HS-27A (cell line): ENCODE data around the gene SERINC1.
"Not testable (repeated sequence)": the region's sequence is repeated elsewhere in the genome, so short reads cannot be mapped to it uniquely, and the experiment has no call there.

Experiments
- DNase-seq: peaks from one replicate; pipeline ENCODE4 v3.0.0-alpha.2; 2012; ENCODE audit warnings: low read depth, missing footprints

Gene SERINC1

DNA sequence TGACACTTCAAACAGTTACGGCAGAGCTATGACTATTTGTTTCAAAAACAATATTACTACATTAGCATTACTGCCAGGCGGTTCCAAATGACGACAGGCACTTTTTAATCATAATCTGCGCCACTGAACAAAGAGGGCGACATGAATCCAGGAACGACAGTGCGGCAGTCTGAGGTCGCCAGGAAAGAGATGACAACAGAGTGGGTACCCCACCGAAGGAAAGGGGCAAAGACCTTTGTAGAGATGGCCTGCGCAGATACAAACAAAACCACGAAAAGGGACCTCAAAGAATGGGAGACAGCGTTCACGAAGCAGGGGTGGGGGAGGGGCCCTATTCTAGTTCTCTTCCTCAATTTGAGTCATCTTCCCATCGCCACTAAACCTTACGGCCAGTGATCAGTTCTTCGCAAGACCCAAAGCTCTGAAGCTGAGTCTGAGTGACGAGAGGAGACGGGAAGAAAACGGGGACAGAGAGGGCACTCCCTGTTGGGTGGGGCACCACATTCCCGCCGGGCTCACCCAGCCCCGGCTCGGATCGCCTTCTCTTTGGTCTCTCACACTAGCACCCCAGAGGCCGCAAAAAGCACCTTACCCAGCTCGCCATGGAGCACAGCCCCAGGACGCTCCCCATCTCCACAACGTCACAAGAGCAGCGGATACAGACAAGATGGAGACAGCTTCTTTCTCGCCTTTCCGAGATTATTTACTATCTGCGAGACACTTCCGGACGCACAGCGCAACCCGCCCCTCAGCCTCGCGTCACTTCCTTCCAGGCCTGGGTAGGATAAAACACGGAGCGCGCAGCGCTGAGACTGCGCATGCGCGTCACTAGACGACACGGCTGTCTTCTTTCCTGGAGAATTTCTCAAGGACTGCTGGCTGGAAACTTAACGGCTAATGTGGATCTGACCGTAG lies at the start of gene SERINC1:
Gene SERINC1, minus strand, starts transcription at position 701 of the 915 bp plus-strand sequence. Its CDS starts 70 bp downstream, at position 631.
- peak; percentile 91 for DNase-seq

DNA sequence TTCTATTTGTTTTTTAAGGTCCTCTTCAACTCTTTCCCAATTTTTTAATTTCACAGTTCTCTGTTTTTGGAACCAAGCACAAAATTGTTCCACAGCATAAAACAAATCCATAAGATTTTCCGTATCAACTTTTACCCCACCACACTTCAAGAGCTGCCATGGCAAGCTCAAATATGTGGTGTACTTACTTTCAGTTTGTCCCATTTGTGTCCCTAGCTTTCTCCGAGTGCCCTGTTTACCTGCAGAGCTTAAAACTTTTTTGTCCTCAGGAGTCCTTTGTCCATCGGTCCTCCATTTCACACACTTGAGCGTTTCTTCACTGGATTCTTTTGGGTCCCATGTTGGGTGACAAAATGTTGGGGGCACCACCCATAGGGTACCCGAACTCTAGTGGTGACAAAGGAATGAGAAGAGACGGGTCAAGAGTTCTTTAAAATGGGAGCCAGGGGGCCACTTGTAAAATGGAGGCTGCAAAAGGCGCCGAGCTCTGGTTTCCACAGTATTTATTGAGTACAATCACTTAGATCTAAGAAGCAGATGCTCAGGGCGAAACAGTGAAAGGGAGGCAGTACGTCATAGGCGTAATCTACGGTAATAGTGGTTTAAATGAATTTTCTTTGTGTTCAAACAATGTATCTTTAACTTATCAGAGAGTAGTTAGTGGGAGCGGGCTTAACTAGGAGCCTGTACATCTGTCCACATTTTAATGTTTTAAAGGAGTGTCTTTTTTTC lies 39.8 kb upstream of the SERINC1 start:
- no peak for DNase-seq

DNA sequence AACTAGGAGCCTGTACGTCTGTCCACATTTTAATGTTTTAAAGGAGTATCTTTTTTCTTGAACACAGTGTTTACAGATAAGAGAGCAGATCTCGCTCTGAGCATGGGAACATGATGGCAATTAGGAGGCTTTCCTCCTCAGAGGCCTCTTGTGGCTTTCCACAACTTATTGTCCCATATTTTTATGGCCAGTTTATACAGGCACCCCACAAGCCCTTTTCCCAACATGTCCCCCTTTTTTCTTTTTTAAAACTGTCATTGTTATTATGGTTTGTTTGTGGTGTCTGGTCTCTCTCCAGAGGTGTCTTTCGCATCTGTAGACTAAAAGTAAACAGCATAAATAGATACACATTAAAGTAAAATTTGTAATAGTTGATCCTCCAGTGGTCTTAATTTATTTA lies 33.6 kb upstream of the SERINC1 start:
- not testable (repeated sequence) for DNase-seq

DNA sequence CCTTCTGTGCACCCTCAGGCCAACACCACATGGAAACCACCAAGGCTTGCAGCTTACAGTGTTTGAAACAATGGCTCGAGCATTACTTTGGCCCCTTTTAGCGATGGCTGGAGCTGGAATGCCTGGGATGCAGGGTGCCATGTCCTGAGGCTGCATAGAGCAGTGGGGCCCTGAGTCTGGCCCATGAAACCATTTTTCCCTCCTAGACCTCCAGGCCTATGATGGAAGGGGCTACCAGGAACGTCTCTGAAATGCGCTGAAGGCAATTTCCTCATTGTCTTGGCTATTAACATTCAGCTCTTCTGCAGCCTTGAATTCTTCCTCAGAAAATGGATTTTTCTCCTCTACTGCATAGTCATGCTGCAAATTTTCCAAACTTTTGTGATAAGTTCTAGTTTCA lies 29.9 kb upstream of the SERINC1 start:
- DNase-seq: no peak

DNA sequence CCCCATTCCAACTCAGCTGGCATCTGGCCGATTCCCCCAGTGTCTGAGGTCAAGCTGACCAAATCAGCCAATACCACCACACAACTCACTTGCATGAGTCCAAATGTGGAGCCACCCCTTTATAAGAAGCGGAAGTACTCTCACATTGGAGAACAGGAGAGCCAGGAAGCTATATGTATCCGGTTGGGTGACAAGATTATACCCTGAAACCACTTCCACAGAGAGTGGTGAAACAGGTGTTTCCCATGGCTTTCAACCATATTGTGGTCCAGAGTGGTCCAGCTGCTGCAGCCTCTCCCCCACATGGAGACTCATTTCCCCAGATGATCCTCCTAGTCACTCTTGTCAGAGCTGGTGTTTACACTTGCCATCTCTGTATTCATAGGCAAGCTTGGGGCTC lies 24.0 kb upstream of the SERINC1 start:
- DNase-seq: no peak

DNA sequence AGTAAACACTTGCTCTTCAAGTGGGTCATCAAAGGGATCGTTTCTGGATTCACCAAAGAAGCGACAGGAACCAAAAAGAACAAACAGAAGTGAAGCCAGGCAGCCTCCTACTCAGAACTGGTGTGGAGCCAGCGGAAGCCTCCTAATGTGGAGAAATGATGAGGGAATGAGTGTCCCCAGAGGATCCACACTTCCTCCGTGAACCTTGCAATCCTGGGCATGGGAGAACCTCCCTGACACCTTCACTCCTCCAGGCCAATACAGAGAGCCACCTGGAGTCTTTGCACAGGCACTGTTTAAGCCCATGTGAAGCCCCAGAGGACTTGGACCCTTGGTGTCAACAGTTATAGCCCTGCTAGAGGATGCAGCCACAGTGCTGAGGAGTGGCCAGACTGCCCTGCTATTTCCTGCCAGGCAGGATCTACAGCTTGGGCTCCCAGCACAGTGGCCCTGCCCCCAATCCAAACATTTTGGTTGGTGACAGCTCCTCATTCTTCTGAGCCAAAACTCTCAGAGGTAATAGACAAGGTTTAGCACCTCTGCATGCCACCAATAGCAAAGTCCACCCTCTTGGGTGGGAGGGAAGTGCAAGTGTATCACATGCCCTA lies 23.2 kb upstream of the SERINC1 start:
- DNase-seq: no peak

DNA sequence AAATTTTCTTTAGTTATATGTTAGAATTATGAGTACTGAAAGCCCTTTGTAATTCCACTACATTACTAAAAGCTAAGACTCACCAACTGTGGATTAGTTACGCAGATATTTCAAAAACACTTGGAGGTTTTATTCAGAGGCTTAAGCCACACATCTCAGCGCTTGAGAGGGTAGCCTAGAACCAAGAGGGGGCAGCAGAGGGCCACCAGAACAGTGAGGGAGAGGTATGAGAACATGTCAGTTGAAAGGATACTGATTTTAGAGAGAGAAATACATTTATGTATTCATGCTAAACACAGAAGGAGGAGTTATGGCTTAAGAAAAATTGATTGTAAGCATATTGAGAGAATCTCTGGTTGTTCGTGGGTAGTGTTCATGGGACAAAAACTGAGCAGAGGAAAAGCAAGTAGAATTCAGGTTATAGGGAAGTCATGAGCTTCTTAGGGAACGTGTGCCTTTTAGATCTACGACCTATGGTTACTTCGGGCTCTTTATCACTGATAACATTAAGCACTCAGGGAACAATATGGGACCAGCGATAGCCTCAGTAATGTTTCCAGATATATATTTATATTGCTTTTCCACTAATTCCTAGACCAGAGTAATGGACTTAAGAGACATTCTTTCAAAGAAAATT lies 20.4 kb upstream of the SERINC1 start:
- DNase-seq: peak; percentile 38

DNA sequence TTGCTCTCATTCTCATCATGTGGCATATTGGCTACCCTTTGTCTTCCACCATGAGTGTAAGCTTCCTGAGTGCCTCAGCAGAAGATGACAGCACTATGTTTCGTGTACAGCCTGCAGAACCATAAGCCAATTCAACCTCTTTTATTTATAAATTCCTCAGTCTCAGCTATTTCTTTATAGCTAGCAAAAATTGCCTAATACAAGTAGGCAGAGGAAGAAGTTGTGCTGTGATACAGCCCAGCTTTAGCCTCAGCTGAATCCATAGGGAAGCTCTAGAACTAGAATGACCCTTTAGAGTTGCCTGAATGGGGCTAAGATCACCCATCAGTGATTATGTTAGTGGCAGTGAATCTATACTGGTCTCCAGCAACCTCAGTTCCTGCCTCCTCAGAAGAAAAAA lies 19.0 kb upstream of the SERINC1 start:
- no peak for DNase-seq

DNA sequence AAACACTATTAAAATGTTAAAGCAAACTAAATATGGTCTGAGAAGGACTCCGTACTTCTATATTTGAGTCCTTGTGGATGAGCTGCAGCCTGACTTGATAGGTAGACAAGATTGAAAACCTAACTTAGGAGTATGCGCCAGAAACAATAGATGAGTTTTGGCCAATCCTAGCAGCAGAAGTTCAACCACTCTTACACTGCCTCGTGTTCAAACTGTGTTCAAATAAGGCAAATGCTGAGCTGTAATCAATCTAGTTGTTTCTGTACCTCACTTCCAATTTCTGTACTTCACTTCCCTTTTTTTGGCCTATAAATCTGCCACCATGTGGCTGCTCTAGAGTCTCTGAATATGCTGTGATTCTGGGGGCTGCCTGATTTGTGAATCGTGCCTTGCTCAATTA lies 13.2 kb upstream of the SERINC1 start:
- DNase-seq: no peak

DNA sequence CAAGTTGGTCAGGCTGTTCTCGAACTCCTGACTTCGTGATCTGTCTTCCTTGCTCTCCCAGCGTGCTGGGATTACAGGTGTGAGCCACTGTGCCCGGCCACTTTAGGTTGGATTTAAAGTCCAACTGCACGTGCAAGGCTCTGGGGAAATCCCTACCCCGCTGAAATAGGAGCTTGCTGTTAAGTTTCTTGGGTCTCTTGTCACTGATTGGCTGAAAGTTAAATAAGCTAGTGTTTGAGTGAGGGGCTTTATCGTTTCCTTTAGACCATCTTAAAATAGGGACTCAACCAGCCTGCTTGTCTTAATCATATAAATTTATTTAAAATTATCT lies 11.1 kb upstream of the SERINC1 start:
- no peak for DNase-seq

DNA sequence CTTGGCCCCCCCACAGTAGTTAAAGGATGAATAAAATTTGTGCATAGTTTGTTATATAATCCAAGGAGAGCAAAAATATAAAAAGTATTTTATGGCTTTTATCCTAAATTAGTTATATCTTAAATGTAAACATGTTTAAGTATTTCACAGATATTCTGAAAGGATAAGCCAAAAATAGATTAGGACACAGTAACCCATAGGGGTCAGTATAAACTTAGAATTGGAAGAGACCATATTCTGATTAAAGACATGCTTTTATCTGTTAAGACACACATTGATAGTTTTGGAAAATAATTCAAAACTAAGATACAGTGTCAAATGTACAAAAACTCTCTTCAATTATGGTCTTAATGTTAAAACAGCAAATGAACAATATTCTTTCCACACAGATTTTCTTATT lies 4.5 kb upstream of the SERINC1 start:
- DNase-seq: no peak

DNA sequence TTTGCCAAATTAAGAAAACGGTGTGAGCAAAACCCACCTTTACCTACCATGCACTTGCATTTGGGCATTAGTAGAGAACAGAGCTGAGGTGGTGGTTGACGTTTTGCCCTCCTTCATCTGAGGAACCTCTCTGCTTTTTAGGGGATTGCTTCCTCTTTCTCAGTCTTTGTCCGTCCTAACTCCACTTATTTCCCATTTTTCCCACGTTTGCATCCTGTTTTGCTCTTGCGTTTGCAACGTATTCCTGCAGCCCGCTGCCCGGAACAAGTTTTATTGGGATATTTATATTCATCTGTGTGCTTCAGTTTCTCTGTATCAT lies 374 bp upstream of the SERINC1 start:
- no peak for DNase-seq

DNA sequence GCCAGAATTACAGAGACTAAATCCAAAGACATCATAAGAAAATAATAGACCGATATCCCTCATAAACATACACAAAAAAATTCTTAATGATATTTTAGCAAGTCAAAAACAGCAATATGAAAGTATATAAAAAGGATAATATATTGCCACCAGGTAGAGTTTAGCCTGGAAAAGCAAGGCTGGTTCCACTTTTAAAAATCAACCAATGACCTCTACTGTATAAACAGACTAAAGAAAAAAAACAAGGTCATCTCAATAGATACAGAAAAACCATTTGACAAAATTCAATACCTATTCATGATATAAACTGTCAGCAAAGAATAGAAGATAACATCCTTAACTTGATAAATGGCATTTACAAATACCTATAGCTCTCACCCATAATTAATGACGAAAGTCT lies 9.7 kb downstream of the SERINC1 start:
- DNase-seq: no peak

DNA sequence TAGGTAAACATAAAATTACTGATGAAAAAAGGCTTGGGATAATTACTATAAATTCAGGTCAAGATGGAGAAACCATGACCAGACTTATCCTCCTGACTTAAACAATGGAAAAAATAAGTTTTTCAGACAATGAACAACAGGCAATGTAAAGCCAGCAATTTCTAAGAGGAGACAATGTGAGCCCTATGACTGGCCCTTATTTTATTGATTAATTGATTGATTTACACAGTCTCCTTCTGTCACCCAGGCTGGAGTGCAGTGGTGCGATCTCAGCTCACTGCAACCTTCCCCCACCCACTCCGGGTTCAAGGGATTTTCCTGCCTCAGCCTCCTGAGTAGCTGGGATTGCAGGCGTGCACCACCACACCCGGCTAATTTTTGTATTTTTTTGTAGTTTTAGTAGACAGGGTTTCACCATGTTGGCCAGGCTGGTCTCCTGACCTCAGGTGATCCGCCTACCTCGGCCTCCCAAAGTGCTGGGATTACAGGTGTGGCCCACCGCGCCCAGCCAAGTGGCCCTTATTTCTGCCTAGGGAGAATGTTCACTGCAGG lies 11.7 kb downstream of the SERINC1 start:
- not testable (repeated sequence) for DNase-seq

DNA sequence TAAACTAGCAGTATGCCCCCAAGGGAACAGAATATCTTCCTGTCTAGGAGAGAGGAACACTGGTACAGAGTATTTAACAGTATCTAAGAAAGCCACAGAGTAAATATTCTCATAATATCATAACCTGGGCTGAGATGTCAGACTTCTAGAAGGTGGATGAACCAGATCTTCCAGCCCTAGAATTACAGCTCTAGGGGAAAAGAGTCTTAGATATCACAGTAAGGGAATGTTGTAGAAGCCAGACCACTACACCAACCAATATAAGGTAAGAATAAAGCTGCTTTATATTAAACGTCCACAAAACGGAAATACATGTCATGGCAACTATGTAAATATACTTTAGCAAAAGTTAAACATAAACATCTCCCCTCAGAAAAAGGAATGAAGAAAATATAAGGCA lies 12.4 kb downstream of the SERINC1 start:
- DNase-seq: no peak

DNA sequence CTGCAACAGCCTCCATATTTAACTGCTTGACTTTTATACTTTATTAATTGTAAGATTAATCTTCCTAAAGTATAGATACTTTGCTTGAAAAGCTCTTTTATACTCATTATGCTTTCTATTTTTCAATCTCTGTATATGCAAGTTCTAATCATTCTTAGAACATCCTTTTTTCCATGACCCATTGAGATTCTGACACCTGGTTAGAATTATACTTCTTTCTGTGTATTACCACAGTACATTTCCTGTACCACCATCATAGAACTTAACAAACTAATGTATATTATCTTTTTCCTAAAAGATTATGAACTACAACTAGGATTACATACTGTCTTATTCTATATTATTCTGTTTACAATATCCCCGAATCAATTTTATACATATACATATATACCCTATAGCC lies 13.5 kb downstream of the SERINC1 start:
- DNase-seq: no peak

DNA sequence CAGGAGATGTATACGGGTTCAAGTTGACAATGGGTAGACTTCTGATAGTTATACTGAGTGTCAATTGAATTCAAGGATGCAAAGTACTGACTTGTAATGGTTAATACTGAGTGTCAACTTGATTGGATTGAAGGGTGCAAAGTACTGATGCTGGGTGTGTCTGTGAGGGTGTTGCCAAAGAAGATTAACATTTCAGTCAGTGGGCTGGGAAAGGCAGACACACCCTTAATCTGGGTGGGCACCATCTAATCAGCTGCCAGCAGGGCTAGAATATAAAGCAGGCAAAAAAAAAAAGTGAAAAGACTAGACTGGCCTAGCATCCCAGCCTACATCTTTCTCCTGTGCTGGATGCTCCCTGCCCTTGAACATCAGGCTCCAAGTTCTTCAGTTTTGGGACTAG lies 16.5 kb downstream of the SERINC1 start:
- DNase-seq: not testable (repeated sequence)

DNA sequence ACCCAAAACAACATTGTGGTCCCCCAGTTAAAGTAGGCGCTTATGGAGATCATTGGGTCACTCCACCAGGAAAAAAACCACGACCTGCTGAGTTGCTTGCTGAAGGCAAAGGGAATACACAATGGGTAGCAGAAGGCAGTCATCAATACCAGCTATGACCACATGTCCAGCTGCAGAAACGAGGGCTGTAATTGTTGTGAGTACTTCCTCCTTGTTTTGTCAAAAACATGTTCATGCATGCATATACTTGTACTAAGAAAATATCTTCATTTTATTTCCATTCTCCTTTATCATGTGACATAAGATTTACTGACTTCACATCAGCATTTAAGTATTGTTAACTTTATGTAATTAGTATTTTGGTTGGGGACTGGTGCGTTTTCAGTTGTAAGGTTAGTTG lies 16.9 kb downstream of the SERINC1 start:
- DNase-seq: no peak

DNA sequence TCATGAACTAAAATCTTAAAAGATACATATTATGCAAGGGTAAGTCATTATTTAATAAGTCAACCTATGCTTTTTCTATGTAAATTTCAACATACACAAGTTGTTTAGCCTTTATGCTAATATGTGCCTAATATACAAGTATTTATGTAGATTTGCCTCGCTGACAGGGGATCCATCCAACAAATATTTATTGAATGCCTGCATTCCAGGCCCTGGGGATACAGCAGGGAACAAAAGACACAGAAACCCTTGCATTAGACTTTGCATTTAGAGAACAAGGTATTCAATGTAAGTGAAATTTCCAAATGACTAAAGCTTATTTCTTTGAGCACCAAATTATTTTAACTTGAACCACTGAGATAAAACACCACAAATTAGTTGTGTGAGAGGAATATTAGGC lies 19.1 kb downstream of the SERINC1 start:
- no peak for DNase-seq

DNA sequence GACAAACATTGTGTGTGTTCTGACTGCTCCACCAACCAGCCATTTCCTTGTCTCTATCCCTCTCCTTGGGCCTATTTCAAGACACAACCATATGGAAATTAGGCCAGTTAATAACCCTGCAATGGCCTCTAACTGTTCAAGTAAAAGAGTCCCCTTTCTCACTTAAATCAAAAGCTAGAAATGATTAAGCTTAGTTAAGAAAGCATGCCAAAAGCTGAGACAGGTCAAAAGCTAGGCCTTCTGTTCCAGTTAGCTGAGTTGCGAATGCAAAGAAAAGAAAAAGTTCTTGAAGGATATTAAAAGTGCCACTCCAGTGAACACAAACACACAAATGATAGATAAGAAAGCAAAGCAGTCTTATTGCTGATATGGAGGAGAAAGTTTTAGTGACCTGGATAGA lies 22.5 kb downstream of the SERINC1 start:
- no peak for DNase-seq

DNA sequence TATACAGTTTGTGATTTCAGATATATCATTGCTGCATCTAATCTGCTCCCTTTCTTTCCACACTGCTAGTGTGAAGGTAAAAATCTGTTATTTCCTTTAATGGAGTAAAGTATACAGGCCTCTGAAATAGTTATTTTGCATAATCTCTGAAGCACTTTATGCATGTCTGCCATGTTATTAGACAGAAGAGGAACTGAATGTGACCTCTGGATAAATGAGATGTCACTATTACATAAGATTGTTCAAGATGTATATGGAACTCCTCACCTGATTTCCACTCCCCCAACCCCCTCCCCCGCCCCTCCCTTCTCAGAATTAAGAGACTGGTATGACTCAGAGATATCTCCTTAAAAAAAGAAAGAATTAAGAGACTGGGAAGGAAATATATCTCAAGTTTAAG lies 26.3 kb downstream of the SERINC1 start:
- no peak for DNase-seq

DNA sequence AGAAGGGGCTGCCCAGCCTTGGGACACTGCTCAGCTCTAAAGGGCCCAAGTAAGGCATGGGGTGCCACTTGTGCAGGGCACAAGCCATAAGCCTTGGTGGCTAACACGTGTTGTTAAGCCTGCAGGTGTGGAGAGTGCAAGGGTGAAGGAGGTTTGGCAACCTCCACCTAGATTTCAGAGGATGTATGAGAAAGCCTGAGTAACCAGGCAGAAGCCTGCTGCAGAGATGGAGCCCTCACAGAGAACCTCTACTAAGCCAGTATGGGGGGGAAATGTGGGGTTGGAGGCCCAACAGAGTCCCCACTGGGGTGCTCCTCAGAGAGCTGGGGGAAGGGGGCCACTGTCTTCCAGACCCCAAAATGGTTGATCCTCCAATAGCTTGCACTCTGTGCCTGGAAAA lies 32.6 kb downstream of the SERINC1 start:
- DNase-seq: no peak
